Breast epithelium (tissue), 3 donors: ENCODE results near the gene OPCML.

Source experiments
- POLR2A ChIP-seq: fragments of 450-650 bp; IDR thresholded peaks from one replicate; pipeline ENCODE4 v1.6.1; 2016; ENCODE audit warnings: antibody characterized with exemption, mild to moderate bottlenecking, moderate library complexity
- TF ChIP-seq, protein P1 (sequence below), 3 donors: fragments of 450-650 bp; IDR thresholded peaks; one replicate each; pipeline ENCODE4 v1.5.1; 2016 to 2017; ENCODE audit warnings: antibody characterized with exemption in 3 of 3, mild to moderate bottlenecking in 3 of 3, moderate library complexity in 3 of 3

DNA sequence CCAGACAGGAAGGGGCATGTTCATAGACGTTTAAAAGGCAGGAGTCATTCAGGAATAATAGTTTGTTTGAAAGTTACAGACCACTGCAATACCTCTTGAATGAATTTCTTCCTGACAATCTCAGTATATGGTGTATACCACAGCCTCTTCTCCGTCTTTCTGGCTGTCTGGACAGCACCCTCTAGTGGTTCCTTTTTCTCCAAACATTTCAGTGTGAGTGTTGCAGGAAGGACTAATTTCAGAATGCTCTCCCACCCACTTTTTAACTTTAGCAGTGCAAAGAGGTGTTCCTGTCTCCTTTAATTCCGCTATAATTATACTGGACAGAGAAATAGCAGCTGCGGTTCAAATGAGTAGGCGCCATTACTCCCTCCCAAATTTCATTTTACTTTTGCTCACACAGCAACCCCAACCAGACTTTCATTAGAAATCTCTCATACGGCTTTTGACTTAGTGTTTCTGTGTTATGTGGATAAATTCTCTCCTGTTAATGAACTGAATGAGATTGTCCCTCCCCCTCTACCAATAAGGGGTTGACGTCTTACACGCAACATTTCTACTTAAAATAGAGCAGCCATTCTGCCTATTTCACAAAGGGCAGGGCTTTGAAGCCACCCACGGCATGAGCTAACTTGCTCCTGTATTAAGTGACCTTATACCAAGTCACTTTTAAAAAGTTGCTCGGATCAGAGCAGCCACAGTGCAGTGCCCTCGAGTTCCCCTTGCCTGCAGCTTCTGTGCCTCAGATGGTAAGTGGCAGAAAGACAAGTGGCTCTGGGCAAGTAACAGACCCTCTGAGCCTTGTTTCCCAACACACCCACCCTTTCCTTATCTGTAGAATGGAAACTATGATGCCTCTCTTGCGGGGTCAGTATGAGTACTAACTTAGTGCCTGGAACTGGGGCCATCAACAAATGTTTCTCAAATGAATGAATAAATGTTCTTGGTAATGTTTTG lies 368.6 kb downstream of the OPCML start:
- no peak for TF ChIP-seq POLR2A
- TF ChIP-seq, protein P1, sequence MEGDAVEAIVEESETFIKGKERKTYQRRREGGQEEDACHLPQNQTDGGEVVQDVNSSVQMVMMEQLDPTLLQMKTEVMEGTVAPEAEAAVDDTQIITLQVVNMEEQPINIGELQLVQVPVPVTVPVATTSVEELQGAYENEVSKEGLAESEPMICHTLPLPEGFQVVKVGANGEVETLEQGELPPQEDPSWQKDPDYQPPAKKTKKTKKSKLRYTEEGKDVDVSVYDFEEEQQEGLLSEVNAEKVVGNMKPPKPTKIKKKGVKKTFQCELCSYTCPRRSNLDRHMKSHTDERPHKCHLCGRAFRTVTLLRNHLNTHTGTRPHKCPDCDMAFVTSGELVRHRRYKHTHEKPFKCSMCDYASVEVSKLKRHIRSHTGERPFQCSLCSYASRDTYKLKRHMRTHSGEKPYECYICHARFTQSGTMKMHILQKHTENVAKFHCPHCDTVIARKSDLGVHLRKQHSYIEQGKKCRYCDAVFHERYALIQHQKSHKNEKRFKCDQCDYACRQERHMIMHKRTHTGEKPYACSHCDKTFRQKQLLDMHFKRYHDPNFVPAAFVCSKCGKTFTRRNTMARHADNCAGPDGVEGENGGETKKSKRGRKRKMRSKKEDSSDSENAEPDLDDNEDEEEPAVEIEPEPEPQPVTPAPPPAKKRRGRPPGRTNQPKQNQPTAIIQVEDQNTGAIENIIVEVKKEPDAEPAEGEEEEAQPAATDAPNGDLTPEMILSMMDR (IDR thresholded peaks at IDR 0.05): peak in 2 of 3 donors; percentile 31 to 34
